ENCODE data around the gene UBN2.

Gene UBN2

DNA sequence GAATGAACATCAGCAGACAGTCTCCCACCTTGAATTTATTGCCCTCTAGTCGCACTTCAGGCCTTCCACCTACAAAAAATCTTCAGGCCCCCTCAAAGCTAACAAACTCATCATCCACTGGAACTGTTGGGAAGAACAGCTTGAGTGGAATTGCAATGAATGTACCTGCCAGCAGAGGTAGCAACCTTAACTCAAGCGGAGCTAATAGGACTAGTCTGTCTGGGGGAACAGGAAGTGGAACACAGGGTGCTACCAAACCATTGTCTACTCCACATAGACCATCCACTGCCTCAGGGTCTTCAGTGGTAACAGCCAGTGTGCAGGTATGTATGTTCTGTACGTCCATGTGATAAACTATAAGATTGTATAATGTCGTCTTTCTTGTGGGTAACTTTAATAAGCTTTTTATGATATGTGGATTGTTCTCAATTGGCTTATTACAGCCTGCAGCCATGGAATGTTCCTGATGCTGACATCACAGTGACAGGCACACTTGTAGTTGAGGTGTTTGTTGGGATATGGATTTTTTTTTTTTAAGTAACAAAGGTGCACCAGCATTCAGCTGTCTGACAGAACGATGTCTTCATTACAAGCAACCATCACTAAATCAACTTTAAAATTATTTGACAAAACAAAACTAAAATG lies 53.3 kb downstream of the UBN2 start:
- no peak for DNase-seq (ENCODE audit: low read depth)
- TF ChIP-seq, protein P1, sequence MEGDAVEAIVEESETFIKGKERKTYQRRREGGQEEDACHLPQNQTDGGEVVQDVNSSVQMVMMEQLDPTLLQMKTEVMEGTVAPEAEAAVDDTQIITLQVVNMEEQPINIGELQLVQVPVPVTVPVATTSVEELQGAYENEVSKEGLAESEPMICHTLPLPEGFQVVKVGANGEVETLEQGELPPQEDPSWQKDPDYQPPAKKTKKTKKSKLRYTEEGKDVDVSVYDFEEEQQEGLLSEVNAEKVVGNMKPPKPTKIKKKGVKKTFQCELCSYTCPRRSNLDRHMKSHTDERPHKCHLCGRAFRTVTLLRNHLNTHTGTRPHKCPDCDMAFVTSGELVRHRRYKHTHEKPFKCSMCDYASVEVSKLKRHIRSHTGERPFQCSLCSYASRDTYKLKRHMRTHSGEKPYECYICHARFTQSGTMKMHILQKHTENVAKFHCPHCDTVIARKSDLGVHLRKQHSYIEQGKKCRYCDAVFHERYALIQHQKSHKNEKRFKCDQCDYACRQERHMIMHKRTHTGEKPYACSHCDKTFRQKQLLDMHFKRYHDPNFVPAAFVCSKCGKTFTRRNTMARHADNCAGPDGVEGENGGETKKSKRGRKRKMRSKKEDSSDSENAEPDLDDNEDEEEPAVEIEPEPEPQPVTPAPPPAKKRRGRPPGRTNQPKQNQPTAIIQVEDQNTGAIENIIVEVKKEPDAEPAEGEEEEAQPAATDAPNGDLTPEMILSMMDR (conservative IDR thresholded peaks at IDR 0.05; ENCODE audit: low read length): no peak

DNA sequence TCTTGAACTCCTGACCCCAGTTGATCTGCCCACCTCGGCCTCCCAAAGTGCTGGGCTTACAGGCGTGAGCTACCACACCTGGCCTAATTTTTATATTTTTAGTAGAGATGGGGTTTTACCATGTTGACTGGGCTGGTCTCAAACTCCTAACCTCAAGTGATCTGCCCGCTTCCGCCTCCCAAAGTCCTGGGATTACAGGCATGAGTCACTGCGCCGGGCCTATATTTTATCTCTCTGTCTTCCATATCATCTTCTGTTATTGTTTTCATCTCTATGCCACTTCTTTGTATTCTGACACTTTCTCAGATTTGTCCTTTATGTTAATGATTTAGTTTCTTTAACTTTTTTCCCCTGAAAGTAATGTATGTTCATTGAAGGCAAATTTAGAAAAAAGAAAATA lies 55.1 kb downstream of the UBN2 start:
- DNase-seq (ENCODE audit: low read depth): no peak
- TF ChIP-seq, protein P1 (conservative IDR thresholded peaks at IDR 0.05; ENCODE audit: low read length): no peak
- H3K4me3 ChIP-seq (ENCODE audit: low read length): no peak overlapping the region

More for the DNA sequence above, 53.3 kb downstream of the UBN2 start:
- no peak overlapping the region for H3K4me3 ChIP-seq (ENCODE audit: low read length)

DNA sequence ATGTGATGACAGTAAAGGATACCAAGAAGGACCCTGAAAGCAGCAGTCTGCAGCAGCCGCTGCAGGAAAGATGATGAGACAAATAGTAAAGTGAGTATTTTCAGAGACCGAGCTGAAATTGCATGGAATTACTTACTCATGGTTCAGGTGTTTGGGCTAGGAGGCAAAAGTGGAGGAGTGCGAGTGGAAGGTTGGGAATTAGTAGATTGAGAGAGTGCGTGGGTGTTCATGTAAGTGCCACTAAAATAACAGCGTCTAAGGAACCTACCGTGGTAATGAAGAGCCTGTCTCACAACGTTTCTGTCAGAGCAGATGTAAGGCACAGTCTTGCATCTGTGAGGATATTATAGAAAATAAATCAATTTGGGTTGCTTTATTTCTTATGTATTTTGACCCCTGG lies 61.8 kb downstream of the UBN2 start:
- no peak overlapping the region for H3K4me3 ChIP-seq (ENCODE audit: low read length)
- TF ChIP-seq, protein P1 (conservative IDR thresholded peaks at IDR 0.05; ENCODE audit: low read length): no peak
- no peak for DNase-seq (ENCODE audit: low read depth)

DNA sequence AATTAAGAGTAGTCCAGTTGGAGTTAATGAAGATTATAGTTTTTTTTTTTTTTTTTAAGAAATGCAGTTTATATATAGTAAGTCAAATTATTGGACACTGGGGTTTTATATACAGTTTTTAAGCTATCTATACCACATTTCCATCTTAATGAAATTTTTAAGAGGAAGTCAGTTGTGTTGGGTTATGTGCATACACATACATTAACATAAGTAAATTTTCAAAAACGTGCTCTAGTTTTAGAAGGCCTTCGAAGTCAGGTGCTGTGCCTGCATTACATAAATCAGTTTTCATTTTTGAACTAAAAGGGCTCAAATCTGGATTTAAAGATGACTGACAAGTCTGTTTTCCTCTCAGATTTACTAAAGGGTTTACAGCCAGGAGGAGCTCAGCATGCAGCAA lies 62.5 kb downstream of the UBN2 start:
- TF ChIP-seq, protein P1 (conservative IDR thresholded peaks at IDR 0.05; ENCODE audit: low read length): no peak
- no peak for DNase-seq (ENCODE audit: low read depth)
- H3K4me3 ChIP-seq (ENCODE audit: low read length): no peak overlapping the region

DNA sequence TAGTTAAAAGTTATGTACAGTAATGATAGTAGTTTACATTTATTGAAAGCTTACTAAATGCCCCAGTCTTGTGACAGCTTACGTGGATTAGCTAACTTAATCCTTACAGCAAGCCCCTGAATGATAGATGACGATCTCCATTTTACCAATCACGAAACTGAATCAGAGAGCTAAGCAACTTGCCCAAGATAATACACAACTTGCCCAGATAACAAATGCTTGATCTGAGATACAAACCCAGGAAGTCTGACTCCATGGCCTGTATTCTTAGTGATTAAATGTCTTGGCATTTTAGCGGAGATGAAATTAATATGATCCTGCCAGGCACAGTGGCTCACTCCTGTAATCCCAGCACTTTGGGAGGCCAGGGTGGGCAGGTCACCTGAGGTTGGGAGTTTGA lies 63.2 kb downstream of the UBN2 start:
- H3K4me3 ChIP-seq (ENCODE audit: low read length): no peak overlapping the region
- no peak for DNase-seq (ENCODE audit: low read depth)

DNA sequence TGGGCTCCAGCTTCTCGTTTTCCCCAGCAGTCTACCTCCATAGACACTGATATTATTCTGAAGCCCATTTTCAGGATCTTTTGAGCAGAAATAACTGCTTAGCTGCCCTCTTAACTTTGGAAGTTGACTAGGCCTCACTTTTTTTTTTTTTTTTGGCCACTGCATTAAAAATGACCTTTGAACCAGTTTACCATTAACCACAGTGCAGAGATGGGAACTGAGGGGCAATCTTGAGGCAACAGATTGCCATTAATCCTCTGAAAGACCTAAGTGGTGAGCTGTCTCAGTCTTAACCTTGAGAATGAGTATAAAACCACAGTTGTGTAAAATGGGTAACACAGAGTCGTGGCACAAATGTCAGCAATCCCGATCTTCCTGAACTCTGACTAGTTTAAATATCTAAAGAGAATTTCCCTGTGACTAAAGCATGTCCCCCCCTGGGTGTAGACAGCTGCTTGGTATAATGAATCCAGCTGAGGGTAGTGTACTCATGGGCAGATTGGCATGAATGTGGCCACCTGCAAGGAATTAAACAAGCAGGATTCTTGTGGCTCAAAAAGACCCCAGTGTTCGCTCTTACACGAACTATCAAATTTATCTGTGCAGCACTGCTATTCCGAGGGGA lies 64.0 kb downstream of the UBN2 start:
- H3K4me3 ChIP-seq (ENCODE audit: low read length): no peak overlapping the region
- TF ChIP-seq, protein P1 (conservative IDR thresholded peaks at IDR 0.05; ENCODE audit: low read length): no peak
- DNase-seq (ENCODE audit: low read depth): no peak

More for the DNA sequence above, 63.2 kb downstream of the UBN2 start:
- TF ChIP-seq, protein P1 (conservative IDR thresholded peaks at IDR 0.05; ENCODE audit: low read length): no peak

DNA sequence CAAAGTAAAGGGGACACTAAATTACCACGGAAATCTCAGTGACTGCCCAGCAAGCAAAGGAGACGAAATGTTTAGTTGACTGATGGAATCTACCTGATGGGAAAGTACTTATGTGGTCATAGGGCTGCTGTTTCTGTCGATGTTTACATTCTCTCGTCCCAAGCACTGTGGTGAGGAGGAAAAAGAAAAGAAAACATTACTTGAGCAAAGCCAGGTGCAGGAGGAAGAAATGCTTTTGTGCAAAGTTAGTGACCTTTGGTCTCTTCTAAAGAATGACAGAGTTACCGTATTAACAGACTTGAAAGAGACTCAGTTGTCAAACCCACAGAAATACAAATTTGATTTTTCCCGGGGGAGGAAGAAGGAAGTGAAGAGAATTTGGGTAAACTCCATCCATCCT lies 66.8 kb downstream of the UBN2 start:
- no peak overlapping the region for H3K4me3 ChIP-seq (ENCODE audit: low read length)
- DNase-seq (ENCODE audit: low read depth): no peak
- TF ChIP-seq, protein P1 (conservative IDR thresholded peaks at IDR 0.05; ENCODE audit: low read length): no peak
